GM23248 (cell line): ENCODE results near the gene FADS3. TPM values are rescaled to one million over a fixed set of nuclear protein-coding genes. Genes with fewer than 3 reads are reported as not detected.
A peak's percentile ranks its signal among the peaks of the same experiment; 100 is the strongest.

ENCODE experiments used
- DNase-seq: peaks from one replicate; pipeline ENCODE4 v3.0.0-alpha.2; 2015
- H2AFZ ChIP-seq: fragments of 200-600 bp; sonication (generic); 2 replicates; pipeline ENCODE4 v1.6.1; 2016; ENCODE audit warnings: antibody characterized with exemption
- H3F3A ChIP-seq: fragments of 200-600 bp; sonication (generic); 2 replicates; pipeline ENCODE4 v1.6.1; 2016; ENCODE audit warnings: mild to moderate bottlenecking, antibody characterized with exemption, mixed run types; ENCODE audit not compliant: insufficient read depth
- H3K27ac ChIP-seq: fragments of 200-600 bp; sonication (generic); 2 replicates; pipeline ENCODE4 v1.5.1; 2016; ENCODE audit warnings: mild to moderate bottlenecking
- H3K27me3 ChIP-seq: fragments of 200-600 bp; sonication (generic); replicated peaks from 2 replicates; pipeline ENCODE4 v1.6.1; 2016; ENCODE audit warnings: mild to moderate bottlenecking; ENCODE audit not compliant: insufficient read depth
- H3K36me3 ChIP-seq: fragments of 200-600 bp; sonication (generic); 2 replicates; pipeline ENCODE4 v1.6.1; 2016; ENCODE audit warnings: low read depth, mild to moderate bottlenecking
- H3K4me1 ChIP-seq: fragments of 200-600 bp; sonication (generic); 2 replicates; pipeline ENCODE4 v1.6.1; 2016; ENCODE audit warnings: mild to moderate bottlenecking; ENCODE audit not compliant: insufficient read depth
- H3K4me2 ChIP-seq: fragments of 200-600 bp; sonication (generic); one replicate; pipeline ENCODE4 v1.6.1; 2016; ENCODE audit warnings: mild to moderate bottlenecking; ENCODE audit not compliant: unreplicated experiment
- H3K4me3 ChIP-seq: fragments of 200-600 bp; sonication (generic); 2 replicates; pipeline ENCODE4 v1.5.1; 2016; ENCODE audit warnings: mild to moderate bottlenecking
- H3K79me2 ChIP-seq: fragments of 200-600 bp; sonication (generic); 2 replicates; pipeline ENCODE4 v1.6.1; 2016; ENCODE audit warnings: mild to moderate bottlenecking; ENCODE audit not compliant: insufficient read depth
- H3K9ac ChIP-seq: fragments of 200-600 bp; sonication (generic); 2 replicates; pipeline ENCODE4 v1.6.1; 2016; ENCODE audit warnings: mild to moderate bottlenecking
- H3K9me2 ChIP-seq: fragments of 200-600 bp; sonication (generic); 2 replicates; pipeline ENCODE4 v1.6.1; 2016; ENCODE audit warnings: mixed run types, mild to moderate bottlenecking, moderate library complexity; ENCODE audit not compliant: insufficient read depth
- H3K9me3 ChIP-seq: fragments of 200-600 bp; sonication (generic); one replicate; pipeline ENCODE4 v1.6.1; 2017; ENCODE audit warnings: low read depth
- H4K20me1 ChIP-seq: fragments of 200-600 bp; sonication (generic); 2 replicates; pipeline ENCODE4 v1.6.0; 2016; ENCODE audit not compliant: insufficient read depth
- EZH2 ChIP-seq: fragments of 200-600 bp; sonication (generic); IDR thresholded peaks from 2 replicates; pipeline ENCODE4 v1.6.1; 2018; ENCODE audit warnings: antibody characterized with exemption, mild to moderate bottlenecking; ENCODE audit not compliant: insufficient read depth, poor library complexity, severe bottlenecking
- EZH2phosphoT487 ChIP-seq: fragments of 200-600 bp; sonication (generic); IDR thresholded peaks from 2 replicates; pipeline ENCODE4 v1.6.1; 2018; ENCODE audit warnings: antibody characterized with exemption, moderate library complexity, mild to moderate bottlenecking, low read depth; ENCODE audit not compliant: insufficient read depth
- WGBS, 2 experiments: methylation state at CpG; one replicate each; pipeline ENCODE4 v1.1.6; 2015 to 2017; ENCODE audit warnings: low lambda C conversion rate in 2 of 2, low coverage in 1 of 2; ENCODE audit errors: missing lambda C conversion rate in 2 of 2; 5-methylcytosine and 5-hydroxymethylcytosine counted together
- in situ Hi-C: fragments of 300-500 bp; cut with MboI; formaldehyde crosslinking; loops from 2 replicates; pipeline ENCODE4 v1.15.0; 2020
- polyA plus RNA-seq: library from polyadenylated mRNA; unstranded; fragments of >200 nt; fragmentation: Nextera tagmentation; extraction: Ambion mirVana; gene quantifications from 2 replicates; pipeline ENCODE4 v1.2.1, GENCODE V29; 2016
- total RNA-seq: library from RNA; depleted of rRNA; stranded (reverse); fragments of >200 nt; shearing (Covaris generic); gene quantifications from 2 replicates; pipeline ENCODE4 v1.2.3, GENCODE V29; 2014

The FADS3 gene
- total and polyA plus RNA-seq, 2 experiments from 2014 or later, result 135 to 203 TPM

DNA sequence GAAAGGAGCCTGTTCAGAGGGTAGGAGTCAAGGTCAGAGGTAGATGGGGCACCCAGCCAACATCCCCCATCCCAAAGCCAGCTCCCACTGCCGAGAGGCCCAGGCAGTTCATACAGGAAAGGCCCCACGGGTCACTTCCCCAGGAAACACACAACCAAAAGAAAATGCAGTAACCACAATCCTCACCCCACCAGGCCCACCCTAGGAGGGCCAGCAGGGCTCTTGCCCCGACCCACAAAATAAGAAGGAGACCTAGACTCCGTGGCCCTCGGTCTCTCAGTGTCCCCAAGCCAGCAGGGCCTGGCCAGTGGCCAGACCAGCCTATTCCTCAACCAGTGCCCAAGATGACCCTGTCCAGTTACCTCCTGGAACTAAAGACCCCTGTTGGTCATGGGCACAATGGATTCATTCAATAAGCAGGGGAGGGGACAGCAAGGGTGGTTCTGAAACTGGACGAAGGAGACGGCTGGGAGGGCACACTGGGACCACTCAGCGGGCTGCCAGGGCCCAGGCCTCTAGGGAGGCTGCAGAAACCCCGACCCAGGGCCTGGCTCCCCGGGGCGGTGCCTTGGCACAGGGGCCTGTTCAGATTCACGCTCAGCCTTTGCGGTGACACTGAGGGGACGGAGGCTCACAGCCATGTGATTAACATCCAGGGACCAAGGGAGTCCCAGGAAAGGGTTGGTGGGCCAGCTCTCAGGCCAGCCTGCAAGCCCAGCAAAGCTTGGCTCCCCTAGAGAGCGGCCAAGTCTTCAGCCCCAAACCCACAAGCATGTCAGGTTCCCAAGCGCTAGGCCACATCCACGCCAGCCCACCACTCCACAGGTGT, 20.6 kb upstream of the FADS3 start:
- Histone ChIP-seq H3K27ac (no peak overlapping the region), H3K36me3 (no peaks in the 10 kb centered on the region), H3K9me3 (no peaks in the 10 kb centered on the region), H2AFZ (no peak overlapping the region), H3K79me2 (no peaks in the 10 kb centered on the region), H3K27me3 (no peaks in the 10 kb centered on the region), H3K9ac (no peak overlapping the region), H3K4me2 (no peak overlapping the region), H3K4me3 (no peak overlapping the region), H3K9me2 (no peaks in the 10 kb centered on the region), H3K4me1 (no peaks in the 10 kb centered on the region), H4K20me1 (no peaks in the 10 kb centered on the region), H3F3A (no peaks in the 10 kb centered on the region)
- no peak for DNase-seq
- in situ Hi-C loops, result no loop called here
- TF ChIP-seq EZH2 (no peak), EZH2phosphoT487 (no peak)
- 76 to 79% methylated on average over 16 to 17 of the region's 17 CpGs for WGBS, 2 experiments

DNA sequence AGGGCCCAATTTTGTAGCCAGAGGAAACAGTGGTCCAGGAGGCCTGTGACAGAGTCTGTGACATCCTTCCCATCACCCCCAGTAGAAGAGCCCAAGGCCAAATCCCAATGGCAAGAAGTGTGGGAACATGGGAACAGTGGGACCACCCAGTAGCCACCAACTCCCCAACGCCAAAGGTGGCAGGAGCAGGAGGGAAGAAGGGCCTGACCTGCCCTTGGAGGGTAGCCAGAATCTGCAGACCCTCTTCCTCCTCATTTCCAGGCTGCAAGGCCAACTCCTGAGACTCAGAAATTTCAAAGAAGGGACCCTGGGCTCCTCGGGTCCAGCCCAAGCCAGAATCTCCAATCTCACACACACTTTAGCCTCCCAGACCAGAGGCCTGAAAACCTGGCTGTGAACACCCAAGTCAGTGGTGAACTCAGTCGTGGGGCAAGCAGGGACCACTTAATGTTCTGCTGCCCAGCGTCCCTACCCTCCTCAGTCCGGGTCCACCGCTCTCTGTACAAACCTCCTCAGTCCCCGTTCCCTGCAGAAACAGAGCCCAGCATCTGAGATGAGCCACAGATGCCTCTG, 19.9 kb upstream of the FADS3 start:
- WGBS, 2 experiments, result 78 to 82% methylated on average over 7 of the region's 7 CpGs

DNA sequence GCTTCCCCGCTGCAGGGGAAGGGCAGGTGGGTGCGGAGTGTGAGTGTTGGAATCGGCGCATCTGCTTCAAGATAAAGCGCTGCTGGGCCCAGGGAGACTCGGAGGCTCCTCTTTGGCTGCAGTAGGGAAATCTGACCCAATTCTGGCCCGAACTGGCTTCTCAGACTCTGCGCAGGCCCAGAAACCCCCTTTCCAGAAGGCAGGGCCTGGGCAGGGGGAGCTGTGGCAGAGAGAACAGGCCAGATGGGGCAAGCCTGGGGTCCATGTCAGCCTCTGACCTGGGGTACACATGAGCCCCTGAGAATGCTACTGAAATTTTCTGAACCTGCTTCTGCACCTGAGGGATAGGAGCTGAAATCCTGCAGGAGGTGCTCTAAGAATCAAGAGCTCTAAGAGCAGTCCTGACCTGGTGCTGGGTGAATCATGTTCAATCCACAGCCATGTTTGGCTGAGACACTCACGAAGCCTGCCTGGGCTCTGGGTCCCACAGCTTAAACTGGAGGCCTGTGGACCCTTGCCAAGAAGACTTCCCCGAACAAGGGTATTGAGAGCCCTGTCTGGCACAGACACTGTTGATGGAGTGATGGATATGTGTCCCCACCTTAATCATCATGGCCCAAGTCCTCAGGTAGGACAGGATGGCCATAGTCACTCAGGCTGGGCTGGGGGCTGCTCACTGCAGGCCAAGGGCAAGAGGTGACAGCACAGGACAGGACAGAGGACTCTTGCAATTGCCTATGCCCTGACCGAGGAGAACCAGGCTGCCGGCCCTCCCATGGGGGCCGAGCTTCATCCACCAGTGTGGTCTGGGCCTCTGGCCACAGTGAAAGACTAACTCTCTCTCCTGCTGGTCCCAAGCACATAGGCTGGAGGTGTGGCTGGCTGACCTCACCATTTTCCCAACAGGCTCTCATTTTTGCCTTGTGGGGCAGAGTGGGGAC, 19.1 kb upstream of the FADS3 start:
- H4K20me1 ChIP-seq, result no peaks in the 10 kb centered on the region
- no peaks in the 10 kb centered on the region for H3K27me3 ChIP-seq
- no peak overlapping the region for H3K4me3 ChIP-seq
- peak; percentile 27 for DNase-seq
- no peak for TF ChIP-seq EZH2
- TF ChIP-seq EZH2phosphoT487, result no peak
- H3K9me3 ChIP-seq, result no peaks in the 10 kb centered on the region
- H3K27ac ChIP-seq, result no peak overlapping the region
- H3K36me3 ChIP-seq, result no peaks in the 10 kb centered on the region
- H3K4me2 ChIP-seq, result no peak overlapping the region
- no peaks in the 10 kb centered on the region for H3K9me2 ChIP-seq
- in situ Hi-C loops, result no loop called here
- H2AFZ ChIP-seq, result no peak overlapping the region
- H3K9ac ChIP-seq, result no peak overlapping the region
- no peaks in the 10 kb centered on the region for H3K4me1 ChIP-seq
- no peaks in the 10 kb centered on the region for H3F3A ChIP-seq
- no peaks in the 10 kb centered on the region for H3K79me2 ChIP-seq
- WGBS, 2 experiments, result 61 to 68% methylated on average over 13 of the region's 13 CpGs

More for the DNA sequence above, 19.9 kb upstream of the FADS3 start:
- no peak overlapping the region for H2AFZ ChIP-seq
- H3K36me3 ChIP-seq, result no peaks in the 10 kb centered on the region
- H3K79me2 ChIP-seq, result no peaks in the 10 kb centered on the region
- in situ Hi-C loops, result no loop called here
- H3F3A ChIP-seq, result no peaks in the 10 kb centered on the region
- H3K27me3 ChIP-seq, result no peaks in the 10 kb centered on the region
- no peak overlapping the region for H3K4me2 ChIP-seq
- H3K4me1 ChIP-seq, result no peaks in the 10 kb centered on the region
- no peak for DNase-seq
- no peaks in the 10 kb centered on the region for H4K20me1 ChIP-seq
- no peak overlapping the region for H3K4me3 ChIP-seq
- TF ChIP-seq EZH2phosphoT487, result no peak
- no peak for TF ChIP-seq EZH2
- H3K9ac ChIP-seq, result no peak overlapping the region
- H3K9me2 ChIP-seq, result no peaks in the 10 kb centered on the region
- no peaks in the 10 kb centered on the region for H3K9me3 ChIP-seq
- H3K27ac ChIP-seq, result no peak overlapping the region

DNA sequence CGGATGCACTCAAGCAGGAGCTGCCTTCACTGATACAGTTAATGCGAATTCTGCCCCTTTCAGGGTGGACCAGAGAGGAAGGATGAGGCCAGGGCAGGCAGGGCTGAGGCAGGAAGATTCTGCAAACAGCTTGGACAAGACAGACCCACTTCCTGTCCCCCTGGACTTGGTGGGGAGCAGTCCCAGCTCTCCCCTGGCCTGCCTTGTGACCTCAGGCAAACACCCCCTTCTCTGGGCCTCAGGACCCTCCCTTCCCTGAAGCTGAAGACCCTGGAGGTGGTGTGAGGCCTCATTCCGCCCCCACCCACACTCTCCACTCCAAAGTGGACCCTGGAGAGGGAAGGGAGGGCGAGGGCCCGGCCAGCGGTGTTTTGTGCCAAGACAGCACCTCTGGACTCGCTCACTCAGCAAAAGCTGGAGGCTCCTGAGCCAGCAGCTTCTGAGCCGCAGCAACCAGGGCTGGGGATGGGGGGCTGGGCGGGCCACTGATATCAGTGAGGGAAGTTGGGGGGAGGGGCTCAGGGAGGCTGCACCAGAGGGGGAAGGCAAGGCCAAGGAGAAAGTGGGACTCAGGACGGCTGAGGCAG, 17.5 kb upstream of the FADS3 start:
- H3K9me2 ChIP-seq, result no peaks in the 10 kb centered on the region
- no peak overlapping the region for H2AFZ ChIP-seq
- no peak overlapping the region for H3K4me2 ChIP-seq
- no peak overlapping the region for H3K27ac ChIP-seq
- 69 to 75% methylated on average over 10 of the region's 10 CpGs for WGBS, 2 experiments
- H3K36me3 ChIP-seq, result no peaks in the 10 kb centered on the region
- H4K20me1 ChIP-seq, result no peaks in the 10 kb centered on the region
- no peaks in the 10 kb centered on the region for H3K9me3 ChIP-seq
- DNase-seq, result no peak
- in situ Hi-C loops, result no loop called here
- no peaks in the 10 kb centered on the region for H3F3A ChIP-seq
- H3K79me2 ChIP-seq, result no peaks in the 10 kb centered on the region
- H3K4me3 ChIP-seq, result no peak overlapping the region
- TF ChIP-seq EZH2phosphoT487 (no peak), EZH2 (no peak)
- H3K9ac ChIP-seq, result no peak overlapping the region
- H3K4me1 ChIP-seq, result no peaks in the 10 kb centered on the region
- H3K27me3 ChIP-seq, result no peaks in the 10 kb centered on the region
